Cardiac fibroblast (primary cell): ENCODE measurements around the gene LPO.

Experiments used
- DNase-seq, 2 donors: peaks; one replicate each; pipeline versions ENCODE4 v3.0.0 to v3.0.0-alpha.2; 2010; ENCODE audit warnings: low read depth in 2 of 2
- H3K4me3 ChIP-seq, 2 donors: replicated peaks in 1 of 2; 1 replicate in 1 of 2; 2 replicates in 1 of 2; pipeline ENCODE4 v1.5.1; 2011; ENCODE audit warnings: low read depth in 2 of 2, low read length in 2 of 2, mild to moderate bottlenecking in 2 of 2, moderate library complexity in 1 of 2
- TF ChIP-seq, protein P1 (sequence below): IDR thresholded peaks from one replicate; pipeline ENCODE4 v1.5.1; 2011; ENCODE audit warnings: low read depth, mild to moderate bottlenecking, low read length, inconsistent platforms

Gene LPO

DNA sequence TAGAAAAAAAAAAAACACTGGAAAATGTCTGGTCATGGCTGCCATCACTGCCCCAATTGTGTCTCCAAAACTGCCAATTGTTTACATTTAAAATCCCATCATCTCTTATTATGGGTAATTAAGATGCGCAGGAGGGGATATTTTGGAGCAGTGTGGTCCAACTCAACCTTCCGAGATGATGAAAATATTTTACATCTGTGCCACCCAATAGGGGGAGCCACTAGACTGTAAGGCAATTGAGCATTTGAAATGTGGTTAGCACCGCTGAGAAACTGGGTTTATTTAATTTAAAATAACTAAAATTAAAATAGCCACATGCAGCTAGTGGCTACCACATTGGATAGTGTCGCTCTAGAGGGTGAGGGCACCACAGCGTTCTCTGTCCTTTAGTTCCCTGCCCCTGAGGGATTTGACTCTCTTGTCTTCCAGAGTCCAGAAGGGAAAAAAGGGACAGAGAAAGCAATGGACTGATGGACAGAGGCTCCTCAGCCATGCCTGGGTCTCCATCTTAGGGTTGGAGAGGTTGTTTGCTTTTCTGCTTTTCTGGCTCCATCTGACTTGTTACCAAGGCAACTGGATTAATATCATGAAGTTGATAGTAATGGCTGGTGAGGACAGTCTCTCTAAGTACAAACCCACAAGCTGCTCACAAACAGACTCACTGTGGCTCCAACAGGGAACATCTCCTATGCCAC is 38.9 kb downstream of the LPO start:
- TF ChIP-seq, protein P1, sequence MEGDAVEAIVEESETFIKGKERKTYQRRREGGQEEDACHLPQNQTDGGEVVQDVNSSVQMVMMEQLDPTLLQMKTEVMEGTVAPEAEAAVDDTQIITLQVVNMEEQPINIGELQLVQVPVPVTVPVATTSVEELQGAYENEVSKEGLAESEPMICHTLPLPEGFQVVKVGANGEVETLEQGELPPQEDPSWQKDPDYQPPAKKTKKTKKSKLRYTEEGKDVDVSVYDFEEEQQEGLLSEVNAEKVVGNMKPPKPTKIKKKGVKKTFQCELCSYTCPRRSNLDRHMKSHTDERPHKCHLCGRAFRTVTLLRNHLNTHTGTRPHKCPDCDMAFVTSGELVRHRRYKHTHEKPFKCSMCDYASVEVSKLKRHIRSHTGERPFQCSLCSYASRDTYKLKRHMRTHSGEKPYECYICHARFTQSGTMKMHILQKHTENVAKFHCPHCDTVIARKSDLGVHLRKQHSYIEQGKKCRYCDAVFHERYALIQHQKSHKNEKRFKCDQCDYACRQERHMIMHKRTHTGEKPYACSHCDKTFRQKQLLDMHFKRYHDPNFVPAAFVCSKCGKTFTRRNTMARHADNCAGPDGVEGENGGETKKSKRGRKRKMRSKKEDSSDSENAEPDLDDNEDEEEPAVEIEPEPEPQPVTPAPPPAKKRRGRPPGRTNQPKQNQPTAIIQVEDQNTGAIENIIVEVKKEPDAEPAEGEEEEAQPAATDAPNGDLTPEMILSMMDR, result peak; percentile 33
- DNase-seq, result peak; percentile 14 to 15
- no peak overlapping the region for H3K4me3 ChIP-seq

DNA sequence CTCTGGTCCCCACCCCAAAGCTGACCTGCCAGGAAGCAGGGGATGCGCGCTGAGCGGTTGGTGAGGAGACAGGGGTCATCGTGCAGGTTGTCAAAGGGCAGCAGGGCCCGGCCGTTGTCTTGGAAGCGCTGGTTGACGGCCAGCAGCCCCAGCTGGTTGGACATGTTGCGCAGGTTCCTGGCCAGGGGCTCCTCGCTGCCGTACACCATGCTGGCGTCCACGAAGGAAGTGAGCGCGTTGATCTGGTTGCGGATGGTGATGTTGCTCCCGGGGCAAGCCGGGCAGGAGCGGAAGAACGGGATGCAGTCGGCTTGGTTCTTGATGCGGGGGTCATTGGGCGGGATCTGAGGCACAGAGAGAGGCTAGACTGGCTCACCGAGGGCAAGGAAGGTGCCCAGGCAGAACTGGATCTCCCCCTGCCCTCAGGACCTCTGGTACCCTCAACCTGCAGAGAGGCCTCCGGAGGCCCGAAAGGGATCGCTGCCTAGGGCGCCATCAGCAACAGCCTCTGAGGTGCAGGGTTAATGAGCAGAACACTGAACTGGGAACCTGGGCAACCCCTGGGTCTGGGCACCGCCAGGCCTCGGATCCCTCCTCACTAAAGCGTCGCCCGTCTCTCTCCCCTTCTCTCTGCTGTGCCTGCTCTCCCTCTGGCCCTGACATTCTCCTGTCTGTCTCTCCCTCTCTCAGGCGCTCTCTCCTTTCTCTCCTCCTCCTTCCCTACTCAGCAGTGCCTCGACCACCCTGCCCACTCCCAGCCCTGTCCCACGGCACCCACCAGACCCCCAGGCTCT is 39.6 kb downstream of the LPO start:
- TF ChIP-seq, protein P1, result no peak
- no peak overlapping the region for H3K4me3 ChIP-seq
- no peak for DNase-seq

GRCh38 chr17:58278661-58279015 is 40.3 kb downstream of the LPO start:
- no peak overlapping the region for H3K4me3 ChIP-seq
- TF ChIP-seq, protein P1, result no peak
- peak in 1 of 2 donors; percentile 22 for DNase-seq

DNA sequence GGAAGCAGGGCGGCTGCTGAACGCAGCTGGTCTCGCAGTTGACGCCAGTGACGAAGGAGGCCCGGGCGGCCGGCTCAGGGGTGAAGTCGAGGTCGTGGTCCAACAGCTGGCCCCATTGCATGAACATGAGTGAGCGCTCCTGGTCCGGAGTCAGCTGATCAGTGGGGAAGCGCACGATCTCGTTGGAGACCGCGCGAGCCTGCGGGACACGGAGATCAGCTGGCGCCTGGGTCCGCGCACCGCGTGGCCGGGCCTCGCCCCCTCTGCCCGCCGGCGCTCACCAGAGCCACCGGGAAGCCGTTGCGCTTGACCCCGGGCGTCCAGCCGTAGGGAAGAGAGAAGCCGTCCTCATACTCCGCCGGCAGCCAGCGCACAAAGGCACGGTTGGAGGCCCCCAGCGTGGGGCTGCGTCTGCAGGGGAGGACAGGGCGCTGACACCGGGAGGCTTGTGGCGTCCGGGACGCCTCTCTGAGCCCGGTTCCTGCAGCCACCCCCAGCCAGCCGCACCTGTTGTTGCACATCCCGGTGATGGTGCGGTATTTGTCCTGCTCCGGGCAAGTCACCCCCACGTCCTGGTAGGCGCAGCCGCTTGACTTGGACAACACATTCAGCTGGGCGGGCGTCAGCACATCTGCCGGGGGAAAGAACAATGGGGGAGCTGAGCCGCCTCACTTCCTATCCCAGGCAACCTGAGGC is 40.8 kb downstream of the LPO start:
- H3K4me3 ChIP-seq, result no peak overlapping the region

DNA sequence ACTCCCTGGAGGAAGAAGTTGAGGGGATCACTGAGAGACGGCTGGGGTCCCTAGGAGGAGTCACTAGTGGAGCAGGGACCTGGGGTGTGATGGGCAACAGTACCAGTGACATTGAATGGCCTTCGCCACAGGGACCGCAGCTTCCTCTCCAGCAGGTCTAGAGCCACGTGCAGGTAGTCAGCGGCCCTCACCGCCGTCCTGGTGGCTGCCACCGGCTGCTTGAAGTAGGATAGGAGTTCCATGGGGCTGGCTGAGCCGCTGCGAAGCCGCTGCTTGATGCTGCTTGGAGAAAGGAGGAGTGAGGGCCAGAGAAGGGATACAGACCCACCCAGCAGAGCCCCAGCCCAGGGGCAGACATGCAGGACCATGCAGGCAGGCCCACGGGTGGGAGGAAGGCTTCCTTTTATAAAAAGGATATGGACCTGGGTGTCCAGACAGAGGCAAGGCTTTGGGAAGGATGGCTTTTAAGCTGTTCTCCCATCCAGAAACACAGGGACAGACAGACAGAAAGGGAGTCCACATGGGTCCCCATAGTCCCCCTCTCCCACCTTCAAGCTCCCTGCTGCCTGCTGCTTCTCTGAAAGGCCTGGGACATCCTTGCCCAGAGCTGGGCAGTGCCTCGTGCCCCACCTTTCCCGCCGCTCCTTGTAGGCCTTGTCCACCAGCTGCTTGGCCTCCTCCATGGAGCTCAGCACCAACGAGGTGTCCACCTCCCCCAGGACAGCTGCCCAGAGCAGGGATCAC is 41.5 kb downstream of the LPO start:
- TF ChIP-seq, protein P1, result no peak
- no peak overlapping the region for H3K4me3 ChIP-seq
- DNase-seq, result no peak

More for the DNA sequence above, 40.8 kb downstream of the LPO start:
- DNase-seq, result peak; percentile 42 to 46
- TF ChIP-seq, protein P1, result no peak

GRCh38 chr17:58280480-58281217 is 42.3 kb downstream of the LPO start, which contains the start of gene MPO:
TSS of gene MPO (minus strand) at chr17:58280935. CDS start at chr17:58280758, 177 bp downstream.
- TF ChIP-seq, protein P1, result no peak
- no peak for DNase-seq
- H3K4me3 ChIP-seq, result no peak within 1 kb of the TSS
